Pericardium fibroblast (primary cell): ENCODE measurements around the gene ADH4. TPM values are rescaled to one million over a fixed set of nuclear protein-coding genes. Genes with fewer than 3 reads are reported as not detected.

ENCODE experiments used
- total RNA-seq: library from RNA; depleted of rRNA; stranded (reverse); fragments of >200 nt; gene quantifications from 2 replicates; pipeline ENCODE4 v1.2.3, GENCODE V29; 2015

ADH4 gene
- total RNA-seq, result not detected in 2 replicates

GRCh38 chr4:99144070-99144469 lies at the start of gene ADH4:
ADH4 (minus strand) TSS chr4:99144297; CDS start chr4:99144222, 75 bp downstream.

GRCh38 chr4:99088481-99089365 lies 55.4 kb downstream of the ADH4 start, which contains the start of gene ADH5:
ADH5 (minus strand) TSS chr4:99088788; CDS start chr4:99088700, 88 bp downstream.

Other genes with a start within 250 kb of the ADH4 start
- gene EIF4E, start 215.2 kb downstream of the ADH4 start, total RNA-seq, result 40.3 and 67.9 TPM in 2 replicates
- 26.8 and 39.4 TPM in 2 replicates for gene METAP1, start 148.6 kb downstream of the ADH4 start, total RNA-seq
- 206 and 246 TPM in 2 replicates for gene ADH5, start 55.5 kb downstream of the ADH4 start, total RNA-seq
- gene ADH6, start 74.9 kb upstream of the ADH4 start, total RNA-seq, result under 0.01 and 1.5 TPM in 2 replicates
- gene ADH1A, start 146.7 kb upstream of the ADH4 start, total RNA-seq, result not detected in 2 replicates
- 64.5 and 317 TPM in 2 replicates for gene ADH1B, start 177.1 kb upstream of the ADH4 start, total RNA-seq
- 1.3 and 10.9 TPM in 2 replicates for gene ADH1C, start 208.4 kb upstream of the ADH4 start, total RNA-seq